K562 (cell line): ENCODE data around the gene KDM2A.

ENCODE experiments used
- CHD1 ChIP-seq: fragments of 200-600 bp; sonication (generic); IDR thresholded peaks from one replicate; pipeline ENCODE4 v1.6.1; 2012; ENCODE audit warnings: mild to moderate bottlenecking, moderate library complexity, low read length, inconsistent platforms
- FOXK2 ChIP-seq, 2 experiments: fragments of 450-650 bp; IDR thresholded peaks in 1 of 2; conservative IDR thresholded peaks in 1 of 2; 2 replicates each; pipeline ENCODE4 v1.6.1; 2016; ENCODE audit warnings: low read depth in 2 of 2, mild to moderate bottlenecking in 1 of 2
- HDAC6 ChIP-seq: IDR thresholded peaks from 2 replicates; pipeline ENCODE4 v1.6.1; 2012; ENCODE audit warnings: low read depth, mild to moderate bottlenecking, control low read depth, inconsistent platforms, low read length, moderate library complexity
- NR2C1 ChIP-seq, 2 experiments: fragments of 450-650 bp; IDR thresholded peaks; 2 replicates each; pipeline ENCODE4 v1.6.1; 2017; ENCODE audit warnings: mild to moderate bottlenecking in 2 of 2, antibody characterized with exemption in 1 of 2, inconsistent platforms in 1 of 2, missing compliant biosample characterization in 1 of 2, missing genetic modification characterization in 1 of 2
- NR2C2 ChIP-seq, 2 experiments: fragments of 200-800 bp in 1 of 2; sonication (Bioruptor generic) in 1 of 2; sonication (generic) in 1 of 2; formaldehyde crosslinking in 1 of 2; IDR thresholded peaks; 2 replicates each; pipeline versions ENCODE4 v1.6.1 to v1.8.0; 2016 to 2022; ENCODE audit warnings: mild to moderate bottlenecking in 1 of 2, missing compliant biosample characterization in 1 of 2, missing genetic modification characterization in 1 of 2, missing genetic modification reagents in 1 of 2
- PATZ1 ChIP-seq: fragments of 250-450 bp; sonication (Bioruptor Pico); IDR thresholded peaks from 2 replicates; pipeline ENCODE4 v1.5.0; 2020; ENCODE audit warnings: mild to moderate bottlenecking, borderline replicate concordance
- PHF8 ChIP-seq: fragments of 200-600 bp; sonication (generic); IDR thresholded peaks from 2 replicates; pipeline ENCODE4 v1.6.1; 2012; ENCODE audit warnings: mixed run types, mild to moderate bottlenecking, inconsistent platforms, low read length, moderate library complexity, borderline replicate concordance
- SPI1 ChIP-seq: IDR thresholded peaks from 2 replicates; pipeline ENCODE4 v1.6.1; 2011; ENCODE audit warnings: low read depth, low read length, control low read depth, borderline replicate concordance
- ZNF23 ChIP-seq: fragments of 250-450 bp; sonication (Bioruptor Pico); IDR thresholded peaks from 2 replicates; pipeline ENCODE4 v1.4.0; 2020; ENCODE audit warnings: mild to moderate bottlenecking
- ZNF324 ChIP-seq: fragments of 250-450 bp; sonication (Bioruptor Pico); IDR thresholded peaks from 2 replicates; pipeline ENCODE4 v1.4.0; 2020; ENCODE audit warnings: mild to moderate bottlenecking
- ZNF583 ChIP-seq: fragments of 250-450 bp; sonication (Bioruptor Pico); IDR thresholded peaks from 2 replicates; pipeline ENCODE4 v1.4.0; 2020
- ZNF785 ChIP-seq: fragments of 250-450 bp; sonication (Bioruptor Pico); IDR thresholded peaks from 2 replicates; pipeline ENCODE4 v1.4.0; 2020; ENCODE audit warnings: mild to moderate bottlenecking
- TF ChIP-seq, protein P1 (sequence below): sonication (generic); formaldehyde crosslinking; IDR thresholded peaks from 2 replicates; pipeline ENCODE4 v1.8.0; 2022; ENCODE audit warnings: missing genetic modification reagents, mild to moderate bottlenecking, borderline replicate concordance

DNA sequence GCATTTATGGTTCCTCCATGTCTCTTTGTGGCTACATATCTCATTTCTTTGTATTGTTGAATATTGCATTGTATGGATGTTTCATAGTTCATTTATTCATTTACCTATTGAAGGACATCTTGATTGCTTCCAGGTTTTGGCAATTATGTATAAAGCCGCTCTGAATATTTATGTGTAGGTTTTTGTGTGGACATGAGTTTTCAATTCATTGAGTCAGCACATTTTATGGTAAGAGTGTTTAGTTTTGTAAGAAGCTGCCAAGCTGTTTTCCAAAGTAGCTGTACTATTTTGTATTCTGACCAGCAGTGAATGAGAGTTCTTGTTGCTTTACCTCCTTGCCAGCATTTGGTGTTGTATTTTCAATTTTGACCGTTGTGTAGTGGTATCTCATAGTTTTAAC lies 39.2 kb downstream of the KDM2A start:
- TF ChIP-seq ZNF23 (CRISPR knock-in tag) (no peak), ZNF785 (CRISPR knock-in tag) (no peak), PATZ1 (CRISPR knock-in tag) (no peak), ZNF583 (no peak), CHD1 (no peak), ZNF324 (CRISPR knock-in tag) (no peak), NR2C1 (IDR thresholded peaks at IDR 0.05) (no peak), NR2C1 (tag; IDR thresholded peaks at IDR 0.05) (no peak), PHF8 (no peak), FOXK2 (conservative IDR thresholded peaks at IDR 0.05 in 1 of 2, IDR thresholded peaks at IDR 0.05 in 1 of 2; ENCODE audit: low read depth in 2 of 2) (no peak), SPI1 (no peak), HDAC6 (no peak), NR2C2 (CRISPR knock-in tag; IDR thresholded peaks at IDR 0.05) (no peak), NR2C2 (tag; IDR thresholded peaks at IDR 0.05) (no peak)
- TF ChIP-seq, protein P1, sequence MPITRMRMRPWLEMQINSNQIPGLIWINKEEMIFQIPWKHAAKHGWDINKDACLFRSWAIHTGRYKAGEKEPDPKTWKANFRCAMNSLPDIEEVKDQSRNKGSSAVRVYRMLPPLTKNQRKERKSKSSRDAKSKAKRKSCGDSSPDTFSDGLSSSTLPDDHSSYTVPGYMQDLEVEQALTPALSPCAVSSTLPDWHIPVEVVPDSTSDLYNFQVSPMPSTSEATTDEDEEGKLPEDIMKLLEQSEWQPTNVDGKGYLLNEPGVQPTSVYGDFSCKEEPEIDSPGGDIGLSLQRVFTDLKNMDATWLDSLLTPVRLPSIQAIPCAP (CRISPR knock-in tag), result no peak
